ENCODE data around the gene SMOC2.

DNA sequence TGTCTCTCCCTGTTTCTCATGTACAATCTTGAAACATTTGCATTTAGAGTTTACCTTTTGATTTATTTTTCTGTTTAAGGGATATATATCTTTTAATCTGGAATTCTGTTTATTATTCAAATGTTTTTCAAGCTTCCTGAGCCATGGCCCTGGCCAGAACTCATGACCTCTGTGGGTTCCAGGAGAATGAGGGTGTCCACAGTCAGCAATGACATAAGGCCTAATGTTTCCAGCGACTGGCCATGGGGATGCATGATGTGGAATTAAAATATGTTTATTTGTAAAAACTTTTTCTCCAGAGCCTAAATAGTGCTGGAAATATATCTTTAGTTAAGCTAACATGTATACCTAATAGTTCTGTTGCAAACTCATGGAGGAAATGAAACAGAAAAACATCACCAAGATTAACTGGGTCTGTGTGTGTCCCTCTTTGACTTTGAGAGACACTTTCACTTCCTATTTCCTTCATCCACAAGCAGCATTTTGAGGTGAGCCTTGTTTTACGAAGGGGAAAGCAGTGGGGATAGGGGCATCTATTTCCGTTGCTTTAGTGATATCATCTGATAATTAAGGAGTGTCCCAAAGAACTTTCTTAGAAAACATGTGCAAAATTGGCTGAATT is 87.6 kb downstream of the SMOC2 start:
- TF ChIP-seq EP300 (IDR thresholded peaks at IDR 0.05): no peak
- TF ChIP-seq, protein P1, sequence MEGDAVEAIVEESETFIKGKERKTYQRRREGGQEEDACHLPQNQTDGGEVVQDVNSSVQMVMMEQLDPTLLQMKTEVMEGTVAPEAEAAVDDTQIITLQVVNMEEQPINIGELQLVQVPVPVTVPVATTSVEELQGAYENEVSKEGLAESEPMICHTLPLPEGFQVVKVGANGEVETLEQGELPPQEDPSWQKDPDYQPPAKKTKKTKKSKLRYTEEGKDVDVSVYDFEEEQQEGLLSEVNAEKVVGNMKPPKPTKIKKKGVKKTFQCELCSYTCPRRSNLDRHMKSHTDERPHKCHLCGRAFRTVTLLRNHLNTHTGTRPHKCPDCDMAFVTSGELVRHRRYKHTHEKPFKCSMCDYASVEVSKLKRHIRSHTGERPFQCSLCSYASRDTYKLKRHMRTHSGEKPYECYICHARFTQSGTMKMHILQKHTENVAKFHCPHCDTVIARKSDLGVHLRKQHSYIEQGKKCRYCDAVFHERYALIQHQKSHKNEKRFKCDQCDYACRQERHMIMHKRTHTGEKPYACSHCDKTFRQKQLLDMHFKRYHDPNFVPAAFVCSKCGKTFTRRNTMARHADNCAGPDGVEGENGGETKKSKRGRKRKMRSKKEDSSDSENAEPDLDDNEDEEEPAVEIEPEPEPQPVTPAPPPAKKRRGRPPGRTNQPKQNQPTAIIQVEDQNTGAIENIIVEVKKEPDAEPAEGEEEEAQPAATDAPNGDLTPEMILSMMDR (IDR thresholded peaks at IDR 0.05): no peak
- TF ChIP-seq POLR2A (IDR thresholded peaks at IDR 0.05): no peak

Measured in tibial nerve (tissue), 4 donors.